Suprapubic skin (tissue), 4 donors: Measurements from ENCODE around the gene SNAPC5. TPM values are rescaled to one million over a fixed set of nuclear protein-coding genes. Genes with fewer than 3 reads are reported as not detected.
"Not testable (repeated sequence)": the region's sequence is repeated elsewhere in the genome, so short reads cannot be mapped to it uniquely, and the experiment has no call there.

Experiments used
- DNase-seq, 2 donors: peaks; one replicate each; pipeline ENCODE4 v3.0.0-alpha.2; 2019; ENCODE audit warnings: low spot score in 2 of 2
- H3K27ac ChIP-seq: fragments of 200-600 bp; sonication (generic); one replicate; pipeline ENCODE4 v1.5.1; 2019
- H3K27me3 ChIP-seq: fragments of 200-600 bp; sonication (generic); one replicate; pipeline ENCODE4 v1.5.1; 2019
- H3K36me3 ChIP-seq: fragments of 200-600 bp; sonication (generic); one replicate; pipeline ENCODE4 v1.5.1; 2019
- H3K4me1 ChIP-seq: fragments of 200-600 bp; sonication (generic); one replicate; pipeline ENCODE4 v1.5.1; 2019
- H3K4me3 ChIP-seq: fragments of 200-600 bp; sonication (generic); one replicate; pipeline ENCODE4 v1.5.1; 2019; ENCODE audit warnings: mild to moderate bottlenecking
- H3K9me3 ChIP-seq: fragments of 200-600 bp; sonication (generic); one replicate; pipeline ENCODE4 v1.5.1; 2019
- EP300 ChIP-seq: sonication (generic); formaldehyde crosslinking; IDR thresholded peaks from one replicate; pipeline ENCODE4 v1.6.1; 2017; ENCODE audit warnings: antibody characterized with exemption
- POLR2A ChIP-seq, 2 donors: fragments of 450-650 bp; IDR thresholded peaks; one replicate each; pipeline ENCODE4 v1.6.1; 2017; ENCODE audit warnings: antibody characterized with exemption in 2 of 2, mild to moderate bottlenecking in 2 of 2, moderate library complexity in 2 of 2
- POLR2AphosphoS5 ChIP-seq, 3 donors: sonication (generic); formaldehyde crosslinking; IDR thresholded peaks; one replicate each; pipeline ENCODE4 v1.6.1; 2017; ENCODE audit warnings: antibody characterized with exemption in 3 of 3
- WGBS: methylation state at CpG from one replicate; pipeline ENCODE4 v1.1.5; 2018; 5-methylcytosine and 5-hydroxymethylcytosine counted together
- total RNA-seq, 4 donors: library from RNA; depleted of rRNA; stranded (reverse); fragments of >200 nt; gene quantifications; one replicate each; pipeline ENCODE4 v1.1.0, GENCODE V29; 2016
- TF ChIP-seq, protein P1 (sequence below), 2 donors: fragments of 200-600 bp in 1 of 2; fragments of 450-650 bp in 1 of 2; sonication (generic) in 1 of 2; IDR thresholded peaks; one replicate each; pipeline ENCODE4 v1.5.1; 2016 to 2019; ENCODE audit warnings: antibody characterized with exemption in 2 of 2, mild to moderate bottlenecking in 1 of 2, moderate library complexity in 1 of 2

SNAPC5 gene
- total RNA-seq, 4 donors from 2014 or later: 9.9 to 26.8 (median 17.3) TPM

DNA sequence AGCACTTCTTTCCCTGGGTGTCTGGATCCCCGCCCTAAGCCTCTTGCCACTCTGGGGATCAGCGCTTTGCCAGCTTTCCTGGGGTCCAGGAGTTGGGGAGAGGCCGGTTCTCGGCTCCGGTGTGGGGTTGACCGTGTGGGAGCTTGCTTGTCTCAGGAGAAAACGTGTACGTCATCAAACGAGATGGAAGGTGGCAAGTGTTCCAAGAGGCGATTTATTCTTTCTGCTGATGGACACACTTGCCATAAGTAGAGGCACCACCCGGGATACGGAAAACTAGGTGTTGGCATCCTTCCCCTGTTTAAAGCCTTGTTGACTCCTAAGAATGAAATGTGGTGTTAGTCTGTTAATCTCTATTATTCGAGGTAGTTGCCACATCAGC lies 7.9 kb upstream of the SNAPC5 start:
- TF ChIP-seq POLR2AphosphoS5 (IDR thresholded peaks at IDR 0.05): no peak
- no peak for TF ChIP-seq POLR2A (IDR thresholded peaks at IDR 0.05)
- TF ChIP-seq EP300: no peak
- TF ChIP-seq, protein P1, sequence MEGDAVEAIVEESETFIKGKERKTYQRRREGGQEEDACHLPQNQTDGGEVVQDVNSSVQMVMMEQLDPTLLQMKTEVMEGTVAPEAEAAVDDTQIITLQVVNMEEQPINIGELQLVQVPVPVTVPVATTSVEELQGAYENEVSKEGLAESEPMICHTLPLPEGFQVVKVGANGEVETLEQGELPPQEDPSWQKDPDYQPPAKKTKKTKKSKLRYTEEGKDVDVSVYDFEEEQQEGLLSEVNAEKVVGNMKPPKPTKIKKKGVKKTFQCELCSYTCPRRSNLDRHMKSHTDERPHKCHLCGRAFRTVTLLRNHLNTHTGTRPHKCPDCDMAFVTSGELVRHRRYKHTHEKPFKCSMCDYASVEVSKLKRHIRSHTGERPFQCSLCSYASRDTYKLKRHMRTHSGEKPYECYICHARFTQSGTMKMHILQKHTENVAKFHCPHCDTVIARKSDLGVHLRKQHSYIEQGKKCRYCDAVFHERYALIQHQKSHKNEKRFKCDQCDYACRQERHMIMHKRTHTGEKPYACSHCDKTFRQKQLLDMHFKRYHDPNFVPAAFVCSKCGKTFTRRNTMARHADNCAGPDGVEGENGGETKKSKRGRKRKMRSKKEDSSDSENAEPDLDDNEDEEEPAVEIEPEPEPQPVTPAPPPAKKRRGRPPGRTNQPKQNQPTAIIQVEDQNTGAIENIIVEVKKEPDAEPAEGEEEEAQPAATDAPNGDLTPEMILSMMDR (IDR thresholded peaks at IDR 0.05): no peak
- no peak for DNase-seq
- Histone ChIP-seq H3K4me3 (peak overlapping the region; percentile 81), H3K27ac (peak overlapping the region; percentile 84), H3K27me3 (no peaks in the 10 kb centered on the region), H3K36me3 (peaks cover 25% of the 10 kb centered on the region), H3K4me1 (peaks cover 38% of the 10 kb centered on the region), H3K9me3 (no peaks in the 10 kb centered on the region)
- 0% methylated on average over 13 of the region's 13 CpGs for WGBS

DNA sequence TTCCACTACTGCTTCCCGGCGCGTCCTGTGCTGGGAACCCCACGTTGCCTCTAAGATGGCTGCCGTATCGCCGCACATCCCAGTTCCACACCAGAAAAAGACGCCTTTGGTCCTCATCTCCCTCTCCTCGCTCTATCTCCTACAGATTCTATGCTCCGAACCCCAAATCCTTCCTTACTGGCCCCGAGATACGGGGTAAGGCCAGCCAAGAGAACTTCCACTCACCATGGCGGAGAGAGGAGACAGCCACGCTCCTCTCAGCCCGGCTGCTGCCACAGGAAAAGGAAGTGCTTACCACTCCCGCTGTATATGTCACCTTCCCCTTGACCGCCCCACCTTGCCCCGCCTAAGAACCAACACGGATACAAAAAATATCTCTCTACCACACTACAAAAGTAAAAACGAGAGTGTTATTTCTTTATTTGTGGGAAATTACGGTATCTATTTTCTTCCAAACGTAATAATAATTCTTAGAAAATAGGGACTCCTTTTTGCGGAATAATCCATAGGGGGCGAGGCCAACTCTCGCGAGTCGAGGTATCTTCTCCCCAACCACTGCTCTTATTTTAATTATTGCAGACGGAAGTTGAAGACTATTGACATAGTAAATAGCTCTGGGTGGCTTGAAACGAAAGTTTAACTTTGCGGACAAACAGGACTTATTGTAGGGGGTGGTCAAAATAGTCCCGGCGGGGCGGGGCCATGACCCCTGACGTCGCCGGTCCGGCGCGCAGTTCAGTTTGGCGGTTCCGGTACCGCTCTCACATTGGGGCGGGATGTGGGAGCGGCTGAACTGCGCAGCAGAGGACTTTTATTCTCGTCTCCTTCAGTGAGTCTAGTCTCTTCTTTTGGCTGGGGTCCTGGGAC lies 7.2 kb upstream of the SNAPC5 start, which contains the start of the genes RPL4 and ZWILCH:
Gene RPL4 (minus strand): TSS at position 293 of the 867 bp plus-strand sequence. CDS start 65 bp downstream, at position 228.
Gene ZWILCH (plus strand): TSS at position 764 of the 867 bp plus-strand sequence. CDS start 13 bp downstream, at position 777.
- Histone ChIP-seq H3K4me1 (peaks cover 38% of the 10 kb centered on the region), H3K4me3 (peak within 1 kb of the TSS; percentile 81), H3K27ac (peak within 1 kb of the TSS; percentile 84), H3K9me3 (no peaks in the 10 kb centered on the region), H3K36me3 (peaks cover 31% of the 10 kb centered on the region), H3K27me3 (no peaks in the 10 kb centered on the region)
- WGBS: under 1% methylated on average over 46 of the region's 46 CpGs
- TF ChIP-seq POLR2A (IDR thresholded peaks at IDR 0.05) (peak; percentile 64 to 93), POLR2AphosphoS5 (IDR thresholded peaks at IDR 0.05) (peak; percentile 91 to 95 (median 94)), EP300 (no peak)
- TF ChIP-seq, protein P1 (IDR thresholded peaks at IDR 0.05): no peak
- DNase-seq: peak; percentile 88 to 92

DNA sequence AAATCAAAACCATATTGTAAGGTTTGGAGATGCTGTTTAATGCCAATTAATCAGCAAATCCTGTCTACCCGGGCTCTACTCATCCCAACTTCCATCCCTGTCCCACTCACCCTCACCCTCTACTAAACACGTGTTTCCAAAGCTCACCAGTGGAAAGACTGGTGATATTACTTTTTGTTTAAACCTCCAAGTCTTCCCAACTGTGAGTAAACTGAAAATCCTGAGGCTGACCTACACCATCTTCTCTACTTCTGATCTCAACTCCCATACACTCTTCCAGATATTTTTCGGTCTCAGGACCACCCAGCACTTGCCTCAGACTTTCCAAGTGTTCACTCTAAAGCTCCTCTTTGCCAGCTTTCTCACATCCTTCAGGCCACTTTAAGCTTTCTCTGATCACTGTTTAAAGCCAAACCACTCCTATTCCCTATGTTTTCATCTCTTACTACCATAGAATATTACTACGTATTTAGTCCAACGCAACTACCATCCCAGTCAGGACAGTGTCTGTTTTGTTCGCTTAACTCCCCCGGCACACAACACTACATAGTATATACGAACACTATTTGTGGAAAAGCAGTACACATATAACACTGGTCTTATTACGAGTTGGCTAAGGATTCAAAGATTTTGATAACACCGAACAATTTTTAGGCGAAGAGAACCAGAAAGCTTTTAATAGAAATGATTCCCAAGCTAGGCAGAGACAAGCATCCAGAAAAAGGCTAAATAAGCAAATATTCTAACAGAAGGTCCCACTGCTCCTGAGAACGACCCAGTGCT lies 6.4 kb upstream of the SNAPC5 start:
- H3K4me1 ChIP-seq: peaks cover 38% of the 10 kb centered on the region

DNA sequence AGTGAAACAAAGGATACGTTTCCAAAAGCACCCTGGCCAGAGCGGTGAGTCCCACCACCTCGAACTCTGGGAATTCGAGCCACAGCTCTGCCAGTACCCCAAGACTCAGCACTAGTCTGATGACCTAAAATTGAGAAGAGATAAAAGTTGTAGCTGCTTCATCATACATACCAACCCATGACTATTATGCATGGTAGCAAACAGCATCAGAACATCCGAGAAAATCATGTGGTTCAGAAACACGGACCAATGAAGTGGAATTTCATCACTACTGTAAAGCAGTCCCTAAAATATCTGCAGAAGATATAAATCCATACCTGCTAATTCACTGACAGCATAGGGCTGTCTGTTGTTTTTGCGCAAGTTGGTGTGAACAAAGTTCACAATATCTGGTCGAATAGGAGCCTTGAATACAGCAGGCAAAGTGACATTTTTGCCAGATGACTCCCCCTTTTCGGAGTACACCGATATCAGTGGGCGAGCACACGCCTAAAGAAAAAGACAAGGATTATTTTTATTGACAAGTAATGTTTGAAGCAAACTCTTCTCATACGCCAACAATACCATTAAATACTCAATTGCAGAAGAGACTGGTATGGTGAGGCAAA lies 5.6 kb upstream of the SNAPC5 start:
- WGBS: 50% methylated on average over 13 of the region's 13 CpGs
- H3K4me1 ChIP-seq: peaks cover 42% of the 10 kb centered on the region
- not testable (repeated sequence) for DNase-seq, H3K9me3 ChIP-seq, H3K27me3 ChIP-seq, H3K27ac ChIP-seq
- peaks cover 46% of the 10 kb centered on the region for H3K36me3 ChIP-seq
- peak overlapping the region; percentile 81 for H3K4me3 ChIP-seq

More for the DNA sequence above, 6.4 kb upstream of the SNAPC5 start:
- Histone ChIP-seq H3K27me3 (no peaks in the 10 kb centered on the region), H3K36me3 (peaks cover 40% of the 10 kb centered on the region), H3K4me3 (peak overlapping the region; percentile 81), H3K27ac (peak overlapping the region; percentile 84), H3K9me3 (no peaks in the 10 kb centered on the region)
- TF ChIP-seq, protein P1 (IDR thresholded peaks at IDR 0.05): no peak
- TF ChIP-seq EP300 (no peak), POLR2AphosphoS5 (IDR thresholded peaks at IDR 0.05) (no peak), POLR2A (IDR thresholded peaks at IDR 0.05) (no peak)
- under 1% methylated on average over 12 of the region's 12 CpGs for WGBS
- no peak for DNase-seq

DNA sequence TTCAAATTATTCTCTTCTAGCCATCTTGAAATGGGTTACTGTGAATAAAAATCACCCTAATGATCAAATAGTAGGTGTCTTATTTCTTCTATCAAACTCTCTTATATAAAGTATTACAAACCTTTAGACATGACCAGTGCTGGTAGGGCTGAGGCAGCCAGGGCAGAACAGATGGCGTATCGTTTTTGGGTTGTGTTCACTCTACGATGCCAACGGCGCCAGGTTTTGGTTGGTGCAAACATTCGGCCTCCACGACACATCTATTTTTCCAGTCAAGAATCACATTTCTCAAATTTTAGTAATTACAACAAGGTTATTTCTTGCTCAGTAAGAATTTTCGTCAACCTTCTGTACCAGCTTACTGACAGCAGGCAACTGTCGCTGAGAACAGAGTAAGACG lies 4.9 kb upstream of the SNAPC5 start:
- no peaks in the 10 kb centered on the region for H3K9me3 ChIP-seq
- no peaks in the 10 kb centered on the region for H3K27me3 ChIP-seq
- no peak for DNase-seq
- WGBS: 72% methylated on average over 10 of the region's 10 CpGs
- no peak for TF ChIP-seq POLR2A (IDR thresholded peaks at IDR 0.05)
- no peak for TF ChIP-seq EP300
- TF ChIP-seq, protein P1 (IDR thresholded peaks at IDR 0.05): no peak
- TF ChIP-seq POLR2AphosphoS5 (IDR thresholded peaks at IDR 0.05): no peak
- H3K36me3 ChIP-seq: peaks cover 46% of the 10 kb centered on the region
- no peak overlapping the region for H3K27ac ChIP-seq
- peak overlapping the region; percentile 81 for H3K4me3 ChIP-seq
- H3K4me1 ChIP-seq: peaks cover 46% of the 10 kb centered on the region

DNA sequence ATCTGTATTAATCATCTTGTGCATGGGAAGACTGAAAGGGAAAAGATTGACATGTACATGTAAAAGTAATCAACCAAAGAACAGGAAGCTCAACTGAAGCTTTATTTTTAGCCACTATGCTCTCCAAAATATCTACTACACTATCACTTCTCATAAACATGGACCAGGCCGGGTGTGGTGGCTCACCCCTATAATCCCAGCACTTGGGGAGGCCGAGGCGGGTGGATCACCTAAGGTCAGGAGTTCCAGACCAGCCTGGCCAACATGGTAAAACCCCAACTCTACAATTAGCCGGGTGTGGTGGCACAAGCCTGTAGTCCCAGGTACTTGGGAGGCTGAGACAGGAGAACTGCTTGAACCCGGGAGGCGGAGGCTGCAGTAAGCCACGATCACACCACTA lies 2.8 kb upstream of the SNAPC5 start:
- H3K9me3 ChIP-seq, H3K27me3 ChIP-seq, H3K27ac ChIP-seq, H3K4me3 ChIP-seq, DNase-seq: not testable (repeated sequence)
- Histone ChIP-seq H3K4me1 (peaks cover 46% of the 10 kb centered on the region), H3K36me3 (peaks cover 48% of the 10 kb centered on the region)
- WGBS: 83% methylated on average over 7 of the region's 7 CpGs
